ENCODE data around the gene FRMD4A. TPM values are rescaled to one million over a fixed set of nuclear protein-coding genes. Genes with fewer than 3 reads are reported as not detected.

The FRMD4A gene
- total RNA-seq, 2 experiments from 2014 or later, result 0.25 TPM; not detected in 1

GRCh38 chr10:13648425-13648824 is 682.3 kb downstream of the FRMD4A start:
- Mint-ChIP-seq H3K4me1 (peaks cover 10% of the 10 kb centered on the region), H3K27me3 (no peaks in the 10 kb centered on the region), H3K4me3 (no peak overlapping the region), H3K27ac (no peak overlapping the region), H3K36me3 (ENCODE audit: low read depth) (peaks cover 16% of the 10 kb centered on the region), H3K9me3 (no peaks in the 10 kb centered on the region)
- no peak for DNase-seq
- POLR2A ChIA-PET, result no interaction called here
- CTCF ChIA-PET, result interaction anchor here (1.0 to 3.0 kb wide), 4 partner anchors 9 to 31 kb away, joined by 3 to 8 read pairs (median 3); no protein-coding TSS in a partner anchor

- Mint-ChIP-seq H3K27me3 (no peaks in the 10 kb centered on the region), H3K36me3 (ENCODE audit: low read depth) (peaks cover 47% of the 10 kb centered on the region), H3K27ac (no peak overlapping the region), H3K4me1 (peaks cover 10% of the 10 kb centered on the region), H3K4me3 (no peak overlapping the region), H3K9me3 (peaks cover 26% of the 10 kb centered on the region)
- DNase-seq, result no peak
- ChIA-PET CTCF (no interaction called here), POLR2A (no interaction called here)
Observed at GRCh38 chr10:13644866-13645265, 685.9 kb downstream of the FRMD4A start.

- no peak for DNase-seq
- Mint-ChIP-seq H3K9me3 (peaks cover 26% of the 10 kb centered on the region), H3K27ac (no peak overlapping the region), H3K4me1 (no peaks in the 10 kb centered on the region), H3K27me3 (no peaks in the 10 kb centered on the region), H3K36me3 (ENCODE audit: low read depth) (peaks cover 56% of the 10 kb centered on the region), H3K4me3 (no peak overlapping the region)
- ChIA-PET POLR2A (no interaction called here), CTCF (interaction anchor here (1.0 kb wide), 1 partner anchor 56 kb away, joined by 3 read pairs; the partner anchor contains the start of gene PRPF18)
Observed at GRCh38 chr10:13643016-13643415, 687.7 kb downstream of the FRMD4A start.

- DNase-seq, result no peak
- peaks cover 26% of the 10 kb centered on the region for H3K9me3 Mint-ChIP-seq
- H3K27ac Mint-ChIP-seq, result no peak overlapping the region
- H3K4me1 Mint-ChIP-seq, result no peaks in the 10 kb centered on the region
- H3K4me3 Mint-ChIP-seq, result no peak overlapping the region
- peaks cover 59% of the 10 kb centered on the region for H3K36me3 Mint-ChIP-seq (ENCODE audit: low read depth)
- POLR2A ChIA-PET, result no interaction called here
- no peaks in the 10 kb centered on the region for H3K27me3 Mint-ChIP-seq
- CTCF ChIA-PET, result interaction anchor here (1.0 kb wide), 1 partner anchor 56 kb away, joined by 3 read pairs; the partner anchor contains the start of gene PRPF18
Observed at GRCh38 chr10:13642293-13642692, 688.4 kb downstream of the FRMD4A start.

- H3K36me3 Mint-ChIP-seq (ENCODE audit: low read depth), result peaks cover 51% of the 10 kb centered on the region
- ChIA-PET CTCF (no interaction called here), POLR2A (no interaction called here)
- no peaks in the 10 kb centered on the region for H3K4me1 Mint-ChIP-seq
- H3K4me3 Mint-ChIP-seq, result no peak overlapping the region
- no peak for DNase-seq
- no peaks in the 10 kb centered on the region for H3K27me3 Mint-ChIP-seq
- H3K9me3 Mint-ChIP-seq, result peaks cover 24% of the 10 kb centered on the region
- H3K27ac Mint-ChIP-seq, result no peak overlapping the region
Observed at GRCh38 chr10:13637894-13638293, 692.8 kb downstream of the FRMD4A start.

GRCh38 chr10:13637303-13637856 is 693.3 kb downstream of the FRMD4A start:
- H3K4me1 Mint-ChIP-seq, result no peaks in the 10 kb centered on the region
- peaks cover 19% of the 10 kb centered on the region for H3K9me3 Mint-ChIP-seq
- H3K27me3 Mint-ChIP-seq, result no peaks in the 10 kb centered on the region
- ChIA-PET POLR2A (no interaction called here), CTCF (no interaction called here)
- no peak overlapping the region for H3K27ac Mint-ChIP-seq
- peaks cover 46% of the 10 kb centered on the region for H3K36me3 Mint-ChIP-seq (ENCODE audit: low read depth)
- DNase-seq, result no peak
- no peak overlapping the region for H3K4me3 Mint-ChIP-seq

GRCh38 chr10:13636776-13637175 is 693.9 kb downstream of the FRMD4A start:
- H3K36me3 Mint-ChIP-seq (ENCODE audit: low read depth), result peaks cover 40% of the 10 kb centered on the region

GRCh38 chr10:13634207-13634606 is 696.5 kb downstream of the FRMD4A start:
- ChIA-PET CTCF (no interaction called here), POLR2A (no interaction called here)
- Mint-ChIP-seq H3K4me3 (no peak overlapping the region), H3K4me1 (no peaks in the 10 kb centered on the region), H3K36me3 (ENCODE audit: low read depth) (peaks cover 27% of the 10 kb centered on the region), H3K27me3 (no peaks in the 10 kb centered on the region), H3K27ac (no peak overlapping the region), H3K9me3 (no peaks in the 10 kb centered on the region)
- DNase-seq, result no peak

More at GRCh38 chr10:13636776-13637175, 693.9 kb downstream of the FRMD4A start:
- POLR2A ChIA-PET, result no interaction called here
- Mint-ChIP-seq H3K27ac (no peak overlapping the region), H3K9me3 (peaks cover 13% of the 10 kb centered on the region), H3K4me1 (no peaks in the 10 kb centered on the region), H3K27me3 (no peaks in the 10 kb centered on the region), H3K4me3 (no peak overlapping the region)
- CTCF ChIA-PET, result no interaction called here
- no peak for DNase-seq

- H3K36me3 Mint-ChIP-seq (ENCODE audit: low read depth), result peaks cover 24% of the 10 kb centered on the region
- H3K27ac Mint-ChIP-seq, result no peak overlapping the region
- POLR2A ChIA-PET, result no interaction called here
- DNase-seq, result no peak
- H3K27me3 Mint-ChIP-seq, result no peaks in the 10 kb centered on the region
- no peak overlapping the region for H3K4me3 Mint-ChIP-seq
- H3K4me1 Mint-ChIP-seq, result no peaks in the 10 kb centered on the region
- no peaks in the 10 kb centered on the region for H3K9me3 Mint-ChIP-seq
- CTCF ChIA-PET, result no interaction called here
Observed at GRCh38 chr10:13633689-13634088, 697.0 kb downstream of the FRMD4A start.

GRCh38 chr10:13632884-13633440 is 697.8 kb downstream of the FRMD4A start:
- Mint-ChIP-seq H3K27ac (no peak overlapping the region), H3K4me3 (no peak overlapping the region), H3K9me3 (no peaks in the 10 kb centered on the region), H3K27me3 (no peaks in the 10 kb centered on the region), H3K36me3 (ENCODE audit: low read depth) (peaks cover 17% of the 10 kb centered on the region), H3K4me1 (no peaks in the 10 kb centered on the region)
- POLR2A ChIA-PET, result no interaction called here
- DNase-seq, result no peak
- CTCF ChIA-PET, result no interaction called here

GRCh38 chr10:13632440-13632839 is 698.3 kb downstream of the FRMD4A start:
- H3K36me3 Mint-ChIP-seq (ENCODE audit: low read depth), result peaks cover 15% of the 10 kb centered on the region
- H3K9me3 Mint-ChIP-seq, result no peaks in the 10 kb centered on the region

GRCh38 chr10:13631594-13631993 is 699.1 kb downstream of the FRMD4A start:
- POLR2A ChIA-PET, result no interaction called here
- CTCF ChIA-PET, result no interaction called here
- Mint-ChIP-seq H3K27ac (no peak overlapping the region), H3K4me1 (no peaks in the 10 kb centered on the region), H3K27me3 (no peaks in the 10 kb centered on the region), H3K36me3 (ENCODE audit: low read depth) (peaks cover 15% of the 10 kb centered on the region), H3K4me3 (no peak overlapping the region), H3K9me3 (no peaks in the 10 kb centered on the region)
- DNase-seq, result no peak

More at GRCh38 chr10:13632440-13632839, 698.3 kb downstream of the FRMD4A start:
- no peaks in the 10 kb centered on the region for H3K27me3 Mint-ChIP-seq
- no peaks in the 10 kb centered on the region for H3K4me1 Mint-ChIP-seq
- DNase-seq, result no peak
- ChIA-PET POLR2A (no interaction called here), CTCF (no interaction called here)
- H3K4me3 Mint-ChIP-seq, result no peak overlapping the region
- no peak overlapping the region for H3K27ac Mint-ChIP-seq

GRCh38 chr10:13630231-13630630 is 700.5 kb downstream of the FRMD4A start:
- peaks cover 15% of the 10 kb centered on the region for H3K36me3 Mint-ChIP-seq (ENCODE audit: low read depth)
- no peaks in the 10 kb centered on the region for H3K4me1 Mint-ChIP-seq
- H3K4me3 Mint-ChIP-seq, result no peak overlapping the region
- POLR2A ChIA-PET, result no interaction called here
- no peaks in the 10 kb centered on the region for H3K27me3 Mint-ChIP-seq
- no peaks in the 10 kb centered on the region for H3K9me3 Mint-ChIP-seq
- H3K27ac Mint-ChIP-seq, result no peak overlapping the region
- CTCF ChIA-PET, result no interaction called here
- DNase-seq, result no peak

- no peak overlapping the region for H3K4me3 Mint-ChIP-seq
- CTCF ChIA-PET, result interaction anchor here (1.0 kb wide), 1 partner anchor 42 kb away, joined by 4 read pairs; the partner anchor contains the start of gene PRPF18
Observed at GRCh38 chr10:13629116-13629515, 701.6 kb downstream of the FRMD4A start.

More at GRCh38 chr10:13629116-13629515, 701.6 kb downstream of the FRMD4A start:
- POLR2A ChIA-PET, result interaction anchor here (0.6 kb wide), 1 partner anchor 9 kb away, joined by 3 read pairs; no protein-coding TSS in a partner anchor
- DNase-seq, result no peak
- H3K27me3 Mint-ChIP-seq, result no peaks in the 10 kb centered on the region
- no peaks in the 10 kb centered on the region for H3K4me1 Mint-ChIP-seq
- no peaks in the 10 kb centered on the region for H3K9me3 Mint-ChIP-seq
- peaks cover 13% of the 10 kb centered on the region for H3K36me3 Mint-ChIP-seq (ENCODE audit: low read depth)
- H3K27ac Mint-ChIP-seq, result no peak overlapping the region
